H1 (cell line): ENCODE measurements around the gene PPM1F. TPM values are rescaled to one million over a fixed set of nuclear protein-coding genes. Genes with fewer than 3 reads are reported as not detected.

Experiments used
- CTCF ChIP-seq, 3 experiments: IDR thresholded peaks; 1 replicate in 2 of 3; 2 replicates in 1 of 3; pipeline versions ENCODE4 v1.5.1 to v1.6.1; 2011; ENCODE audit warnings: low read length in 3 of 3, mild to moderate bottlenecking in 3 of 3, inconsistent platforms in 2 of 3, low read depth in 1 of 3, moderate library complexity in 1 of 3; ENCODE audit not compliant: insufficient read depth in 1 of 3; ENCODE audit errors: control extremely low read depth in 1 of 3
- KDM5A ChIP-seq: fragments of 200-600 bp; IDR thresholded peaks from 2 replicates; pipeline ENCODE4 v1.7.1; 2012; ENCODE audit warnings: mild to moderate bottlenecking, low read length, inconsistent platforms, mixed read lengths
- SIRT6 ChIP-seq: IDR thresholded peaks from one replicate; pipeline ENCODE4 v1.7.1; 2012; ENCODE audit warnings: low read length, inconsistent platforms
- TAF7 ChIP-seq: optimal IDR thresholded peaks from 2 replicates; pipeline ENCODE3; 2011; ENCODE audit warnings: low read depth, mild to moderate bottlenecking, inconsistent platforms, low read length, moderate library complexity, borderline replicate concordance
- polyA plus RNA-seq, 7 experiments: library from polyadenylated mRNA; depleted of rRNA in 3 of 7; stranded (reverse) in 5 of 7; unstranded in 2 of 7; fragments of >200 nt in 5 of 7; fragments of 200-250 nt in 2 of 7; gene quantifications; 1 replicate in 5 of 7; 2 replicates in 1 of 7; 4 replicates in 1 of 7; pipeline versions ENCODE4 v1.2.1 to v1.2.3, GENCODE V29; 2011 to 2013; ENCODE audit warnings: missing spikeins in 2 of 7, mixed read lengths in 2 of 7
- total RNA-seq: library from RNA; stranded (reverse); fragmentation: NEBNext Ultra II Directional; extraction: Animal tissue kit (Norgen Biotek cat#: 25700); gene quantifications from 2 replicates; pipeline ENCODE4 v1.2.1, GENCODE V29; 2021

The PPM1F gene
- total and polyA plus RNA-seq, 2 of the 8 experiments (the other 6 are each of a cell fraction or from before 2014, with no cell fraction given), result 12.4 to 22.8 TPM

- TF ChIP-seq CTCF (IDR thresholded peaks at IDR 0.05; ENCODE audit: control extremely low read depth in 1 of 3, insufficient read depth in 1 of 3, low read depth in 1 of 3, low read length in 3 of 3) (no peak), TAF7 (no peak), SIRT6 (no peak), KDM5A (no peak)
Observed at GRCh38 chr22:21916309-21916918, 36.2 kb downstream of the PPM1F start (continued).
